Tibial nerve (tissue), 3 donors: ENCODE results near the gene CEP95.
"Not testable (repeated sequence)": the region's sequence is repeated elsewhere in the genome, so short reads cannot be mapped to it uniquely, and the experiment has no call there.

Source experiments
- CTCF ChIP-seq, 5 experiments: fragments of 200-600 bp in 3 of 5; fragments of 450-650 bp in 2 of 5; sonication (generic) in 3 of 5; IDR thresholded peaks; one replicate each; pipeline ENCODE4 v1.5.1; 2016 to 2019; ENCODE audit warnings: antibody characterized with exemption in 5 of 5, mild to moderate bottlenecking in 3 of 5, moderate library complexity in 2 of 5
- POLR2A ChIP-seq, 2 donors: fragments of 450-650 bp; IDR thresholded peaks; one replicate each; pipeline ENCODE4 v1.6.1; 2017; ENCODE audit warnings: antibody characterized with exemption in 2 of 2, mild to moderate bottlenecking in 2 of 2, moderate library complexity in 2 of 2

GRCh38 chr17:64495300-64495699 lies 11.5 kb upstream of the CEP95 start:
- TF ChIP-seq CTCF, POLR2A (IDR thresholded peaks at IDR 0.05): not testable (repeated sequence)
